ENCODE data around the gene TLL1.

Gene TLL1

DNA sequence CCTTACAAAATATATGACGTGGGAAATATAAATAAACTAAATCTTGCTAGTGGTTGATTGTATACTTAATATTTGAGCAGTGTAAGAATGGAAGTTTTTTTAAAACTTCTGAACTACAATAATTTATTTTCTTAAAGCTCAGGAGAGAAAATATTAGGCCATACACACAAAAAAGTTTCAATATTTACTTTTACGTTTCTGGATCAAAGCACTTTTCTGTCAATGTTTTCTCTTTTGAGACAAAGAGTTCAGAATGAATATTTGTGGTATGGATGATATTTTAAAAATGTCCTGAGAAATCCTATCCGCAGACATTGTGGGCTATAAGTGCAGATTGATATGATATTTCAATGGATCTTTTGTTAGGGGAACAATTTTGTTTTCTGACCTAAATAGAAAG lies 109.9 kb downstream of the TLL1 start:
- no peak for DNase-seq

DNA sequence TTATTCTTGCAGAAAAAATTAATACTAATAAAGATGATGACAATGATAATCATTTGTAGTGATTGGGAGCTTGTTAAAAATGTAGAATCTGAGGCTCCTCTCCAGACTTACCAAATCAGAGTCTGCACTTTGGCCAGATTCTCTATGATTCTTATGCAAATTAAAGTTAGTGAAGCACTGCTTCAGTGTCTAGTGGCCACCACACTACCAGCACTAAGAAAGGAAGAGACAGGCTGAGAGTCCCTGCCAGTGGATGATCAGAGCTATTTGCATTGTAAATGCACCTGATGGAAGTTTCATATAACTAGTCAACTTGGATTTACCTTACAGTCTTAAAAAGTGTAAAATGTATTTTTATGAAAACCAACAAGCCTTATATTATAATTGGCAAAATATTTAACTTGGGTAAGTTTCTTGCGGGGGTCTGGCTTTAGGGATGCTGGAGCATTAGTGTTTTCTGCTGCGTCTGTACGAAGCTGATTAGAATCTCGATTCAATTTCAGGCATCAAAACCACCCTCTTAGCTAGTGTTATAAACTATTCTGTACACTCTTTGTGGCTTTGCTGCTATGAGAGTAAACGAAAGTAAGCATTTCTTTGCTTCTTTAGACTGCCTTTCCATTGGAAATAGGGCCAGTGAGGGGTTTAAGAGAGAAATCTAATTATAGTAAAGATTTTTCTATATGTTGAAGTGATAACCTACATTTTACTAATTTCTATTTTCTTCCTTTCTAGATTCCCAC lies 114.1 kb downstream of the TLL1 start:
- no peak for DNase-seq

DNA sequence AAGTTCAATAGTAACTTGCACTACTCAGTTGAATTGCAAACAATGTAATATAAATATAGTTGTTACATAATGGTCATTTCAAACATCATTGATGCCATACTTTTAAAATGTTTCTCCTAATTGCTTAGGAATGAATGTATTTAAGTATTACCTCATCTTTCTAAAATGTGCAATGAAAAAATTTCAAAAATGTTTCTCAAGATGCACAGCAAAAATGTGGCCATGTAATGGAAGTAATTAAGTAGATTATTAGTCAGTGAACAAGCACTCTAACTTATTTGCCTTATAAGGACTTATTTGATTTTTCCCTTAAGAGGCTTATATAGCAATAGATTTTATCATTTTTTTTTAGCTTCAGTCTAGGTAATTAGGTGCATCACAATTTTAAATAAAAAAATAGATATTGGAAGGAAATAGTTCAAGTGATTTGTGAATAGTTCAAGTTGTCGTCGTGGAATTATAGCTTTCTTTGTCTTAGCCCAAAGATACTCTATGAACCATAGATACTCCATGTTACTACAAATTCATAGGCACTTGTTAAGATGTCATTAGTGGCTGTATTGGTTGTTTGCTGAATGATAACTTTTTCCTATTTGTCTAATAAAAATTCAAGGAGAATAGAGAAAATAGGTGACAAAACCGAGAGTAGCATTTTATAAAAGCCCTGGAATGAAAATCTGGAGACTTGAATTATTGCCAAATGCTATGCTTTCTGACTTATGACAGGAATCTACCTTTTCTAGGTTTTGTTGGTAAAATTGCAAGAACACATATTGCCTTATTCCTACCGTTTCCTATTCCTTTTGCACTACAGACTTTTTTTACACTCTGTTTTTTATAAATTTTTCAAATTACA lies 118.5 kb downstream of the TLL1 start:
- no peak for DNase-seq

DNA sequence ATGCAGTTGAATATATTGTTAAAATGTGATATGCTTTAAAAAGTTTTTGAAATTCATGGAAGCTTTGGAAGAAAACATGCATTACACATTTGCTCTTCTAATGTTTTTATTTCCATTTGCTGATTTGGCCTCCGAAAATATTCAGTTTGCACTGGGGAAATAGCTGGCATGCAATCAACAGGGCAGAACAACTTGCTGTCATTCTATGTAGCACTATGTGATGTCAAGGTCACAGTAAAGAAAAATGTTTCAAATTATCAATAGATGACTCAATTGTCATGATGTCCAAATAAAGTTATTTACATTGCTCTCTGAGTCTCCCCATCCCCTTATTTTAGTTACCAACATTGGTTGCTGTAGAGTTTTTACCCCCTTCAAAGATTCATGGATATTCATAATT lies 119.2 kb downstream of the TLL1 start:
- DNase-seq: no peak

DNA sequence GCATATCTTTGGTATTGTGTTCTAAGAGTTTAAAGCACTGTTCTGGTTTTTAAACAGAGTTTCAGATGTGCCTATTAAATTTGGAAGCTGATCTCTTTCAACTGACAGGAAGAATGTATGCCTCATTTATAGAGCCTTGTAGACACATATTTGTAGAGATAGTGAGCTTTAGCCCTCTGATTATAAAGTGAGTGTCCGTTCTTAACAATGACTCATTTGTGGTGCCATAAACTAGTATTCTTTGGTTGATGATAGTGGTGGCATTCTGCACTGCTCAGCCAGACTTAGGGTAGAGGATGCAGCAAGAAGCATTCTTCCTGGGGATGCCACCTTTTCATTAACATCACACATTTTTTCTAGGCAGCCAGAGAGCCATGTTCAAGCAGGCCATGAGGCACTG lies 121.7 kb downstream of the TLL1 start:
- DNase-seq: no peak

DNA sequence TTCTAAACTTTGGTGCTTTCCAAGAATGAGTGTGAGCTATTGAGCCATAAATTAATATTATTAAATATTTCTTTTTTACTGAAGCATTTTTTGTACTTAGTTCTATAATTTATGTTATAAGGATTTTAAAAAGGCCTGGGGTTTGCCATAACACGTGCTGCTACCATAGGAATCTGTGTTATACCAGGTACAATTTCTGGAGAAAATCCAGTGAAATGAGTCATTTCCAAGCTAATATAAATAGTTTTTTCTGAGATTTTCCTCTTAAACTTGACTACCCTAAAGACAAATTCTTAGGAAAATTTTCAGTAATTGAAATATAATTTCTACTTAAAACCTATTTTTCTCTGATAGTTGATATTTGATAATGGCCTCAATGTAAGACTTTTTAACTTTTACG lies 130.8 kb downstream of the TLL1 start:
- no peak for DNase-seq

DNA sequence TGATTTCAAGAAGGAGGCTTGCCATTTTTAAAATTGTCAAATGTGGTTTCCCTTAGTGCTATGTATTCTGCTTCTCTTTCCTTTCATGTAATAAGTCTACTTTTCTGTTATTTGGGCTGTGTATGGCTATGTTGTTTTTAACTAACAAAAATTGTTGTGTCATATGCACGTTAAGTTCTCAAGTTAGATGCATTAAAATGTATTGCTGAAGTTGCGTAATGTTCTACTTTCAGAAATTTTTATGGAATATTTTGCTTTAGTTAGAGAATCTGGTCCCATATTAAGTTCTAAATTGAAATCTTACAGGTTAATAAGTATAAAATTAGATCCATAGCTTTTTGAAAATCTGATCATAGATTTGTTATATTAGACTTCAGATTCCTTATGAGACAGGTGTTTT lies 133.2 kb downstream of the TLL1 start:
- no peak for DNase-seq

DNA sequence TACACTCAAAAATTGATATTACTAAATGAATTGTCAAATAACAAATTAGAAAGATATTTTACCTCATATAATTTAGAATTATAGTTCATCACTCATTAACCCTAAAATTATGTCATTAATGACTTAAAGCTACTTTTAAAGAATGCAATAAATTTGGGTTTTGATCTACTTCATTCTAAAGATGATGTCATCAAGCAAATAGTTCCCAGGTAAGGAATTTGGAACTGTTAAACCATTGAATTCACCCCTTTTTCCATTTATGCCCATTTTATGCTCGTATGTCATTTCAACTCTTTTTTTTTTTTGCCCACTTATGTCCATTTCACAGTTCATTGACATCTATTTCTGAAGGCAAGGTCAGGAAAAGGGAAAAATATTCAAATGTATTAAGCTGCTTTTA lies 135.5 kb downstream of the TLL1 start:
- DNase-seq: no peak

DNA sequence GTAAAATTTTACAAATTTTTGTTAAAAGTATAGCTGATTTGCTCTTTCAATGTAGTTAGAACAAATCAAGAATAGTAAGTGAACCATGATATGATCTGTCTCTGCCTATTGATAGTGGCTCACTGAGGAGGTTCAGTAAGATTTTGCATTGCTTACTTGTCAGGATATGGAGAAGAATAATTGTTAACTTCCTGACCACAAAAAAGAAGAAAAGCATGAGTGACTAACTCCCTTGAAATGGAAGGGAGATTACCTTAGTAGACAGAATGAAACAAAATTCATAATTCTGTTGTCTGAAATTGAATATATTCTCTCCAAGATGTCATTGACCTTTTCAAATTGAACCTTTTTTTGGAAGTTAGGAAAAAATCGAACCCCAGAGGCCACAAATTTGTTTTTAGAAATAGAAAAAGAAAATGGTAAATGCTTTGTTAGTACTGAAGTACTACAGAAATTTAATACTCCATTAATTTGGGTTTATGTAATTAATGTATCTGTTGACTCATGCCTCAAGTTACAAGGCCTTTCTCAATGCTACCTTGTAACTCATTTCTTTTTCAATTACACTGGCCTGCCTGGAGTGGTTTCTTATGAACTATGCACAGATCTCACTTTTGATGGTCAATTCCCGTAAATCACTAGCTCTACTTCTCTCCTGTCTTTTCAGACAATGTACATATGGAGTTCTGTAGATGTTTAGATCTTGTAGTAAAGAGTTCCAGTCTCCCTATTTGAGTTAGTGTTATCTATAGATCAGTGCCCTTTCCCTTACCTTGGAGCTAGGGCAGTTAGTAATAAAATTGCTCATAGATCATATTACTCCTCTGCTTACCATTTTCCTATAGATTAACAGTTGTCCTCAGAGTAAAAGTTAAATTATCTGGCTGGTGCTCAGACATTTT lies 139.3 kb downstream of the TLL1 start:
- no peak for DNase-seq

DNA sequence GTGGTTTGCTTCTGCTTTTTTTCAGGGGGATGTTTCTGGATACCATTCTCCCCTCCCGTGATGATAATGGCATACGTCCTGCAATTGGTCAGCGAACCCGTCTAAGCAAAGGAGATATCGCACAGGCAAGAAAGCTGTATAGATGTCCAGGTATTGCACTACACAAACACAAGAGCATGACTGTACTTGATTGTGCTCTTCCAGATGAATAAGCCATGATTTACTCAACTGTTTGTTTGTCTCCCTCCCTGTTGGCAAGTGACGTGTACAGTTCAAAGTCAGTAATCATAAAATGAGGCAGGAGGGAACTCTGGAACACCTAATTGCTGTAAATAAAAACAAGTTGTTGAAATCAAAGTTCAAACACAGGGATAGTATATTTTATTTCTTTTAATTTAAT lies 141.4 kb downstream of the TLL1 start:
- no peak for DNase-seq

DNA sequence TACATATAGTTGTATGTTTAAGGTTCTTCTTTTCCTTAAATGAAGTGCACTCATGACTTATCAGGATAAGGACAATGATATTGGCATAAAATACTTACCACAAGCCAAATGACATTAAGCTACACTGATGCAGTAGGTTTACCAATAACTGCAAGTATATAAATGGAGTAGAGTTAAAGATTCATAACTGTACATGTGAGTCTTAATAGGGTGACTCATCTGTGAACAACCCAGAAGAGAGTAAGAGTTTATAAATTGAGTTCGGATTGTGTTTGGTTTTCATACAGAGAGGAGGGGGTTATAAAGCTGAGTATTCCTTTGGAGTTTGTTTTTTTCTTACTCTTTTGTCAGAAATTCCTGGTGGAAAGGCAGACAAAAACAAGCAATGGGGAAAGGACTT lies 144.8 kb downstream of the TLL1 start:
- DNase-seq: no peak

- DNase-seq: no peak
These were observed 146.6 kb downstream of the TLL1 start for GRCh38 chr4:166019441-166020220.

DNA sequence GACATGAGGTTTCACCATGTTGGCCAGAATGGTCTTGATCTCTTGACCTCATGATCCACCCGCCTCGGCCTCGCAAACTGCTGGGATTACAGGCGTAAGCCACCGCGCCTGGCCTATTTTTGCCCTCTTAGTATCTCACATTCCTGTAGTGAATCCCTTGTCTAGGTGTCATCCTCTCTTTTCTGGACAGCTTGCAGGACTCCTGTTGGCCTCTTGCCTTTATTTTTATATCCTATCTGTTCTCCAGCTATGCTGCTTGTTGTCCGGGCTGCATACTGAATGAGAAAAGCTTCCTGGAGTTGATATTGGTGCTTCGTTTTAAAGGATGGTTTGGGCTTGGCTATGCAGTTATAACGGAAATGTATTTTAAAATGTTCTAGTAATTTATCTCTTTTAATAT lies 148.6 kb downstream of the TLL1 start:
- DNase-seq: no peak

- no peak for DNase-seq
These were observed 161.9 kb downstream of the TLL1 start for GRCh38 chr4:166034965-166035364.

- DNase-seq: no peak
These were observed 166.8 kb downstream of the TLL1 start for GRCh38 chr4:166039822-166040221.

- no peak for DNase-seq
These were observed 169.5 kb downstream of the TLL1 start for GRCh38 chr4:166042510-166043055.

DNA sequence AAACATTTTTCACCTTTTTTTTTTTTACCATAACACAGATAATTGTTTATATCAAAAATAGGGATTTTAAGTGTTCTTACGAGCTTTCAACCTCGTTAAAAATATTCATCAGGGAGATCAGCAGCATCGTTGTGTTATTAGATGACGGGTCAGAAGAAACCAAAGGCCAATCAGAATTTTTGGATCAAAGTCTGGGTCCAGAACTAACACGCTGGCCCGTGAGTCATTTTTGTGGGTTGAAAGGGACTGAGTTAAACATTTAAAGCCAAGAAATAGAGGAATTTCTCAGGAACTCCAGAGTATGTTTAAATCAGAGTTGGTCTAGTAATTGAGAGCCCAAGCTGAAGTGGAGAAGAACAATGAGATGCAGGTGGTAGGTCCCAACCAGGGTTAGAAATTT lies 170.8 kb downstream of the TLL1 start:
- DNase-seq: no peak

GRCh38 chr4:166044871-166045270 lies 171.8 kb downstream of the TLL1 start:
- DNase-seq: no peak

DNA sequence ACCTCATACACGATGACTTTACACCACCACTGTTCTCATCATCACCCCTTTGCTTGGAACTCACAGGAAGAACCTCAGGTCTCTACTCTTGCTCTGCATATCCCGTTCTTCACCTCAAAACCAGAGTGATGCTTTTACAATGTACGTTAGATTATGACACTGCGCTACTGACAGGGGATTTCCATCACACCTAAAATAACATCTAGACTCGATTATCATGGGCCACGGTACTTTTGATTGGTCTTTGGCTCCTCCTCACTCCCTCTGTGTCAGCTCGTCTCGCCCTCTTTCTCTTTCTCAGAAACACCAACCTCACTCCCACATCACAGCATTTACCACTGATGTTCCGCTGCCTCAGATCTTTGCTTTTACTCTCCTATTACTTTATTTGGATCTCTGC lies 172.4 kb downstream of the TLL1 start:
- no peak for DNase-seq

DNA sequence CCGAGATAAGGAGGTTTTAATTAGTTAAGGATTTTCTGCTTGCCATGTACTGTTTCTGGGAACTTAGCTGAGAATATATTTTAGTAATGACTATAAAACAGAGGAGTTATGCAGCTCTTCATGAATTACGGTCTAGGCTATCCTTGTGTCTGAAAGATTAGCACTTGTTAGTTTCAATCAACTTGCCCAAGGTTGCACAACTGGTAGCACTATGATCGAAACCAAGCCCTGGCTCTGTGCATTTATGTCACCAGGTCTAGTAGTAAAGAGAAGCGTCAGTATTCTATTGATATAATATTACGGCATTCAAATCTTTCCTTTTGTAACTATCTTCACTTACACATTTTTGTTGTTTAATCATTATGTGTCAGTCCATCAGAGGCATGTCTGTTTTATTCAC lies 176.0 kb downstream of the TLL1 start:
- DNase-seq: no peak

DNA sequence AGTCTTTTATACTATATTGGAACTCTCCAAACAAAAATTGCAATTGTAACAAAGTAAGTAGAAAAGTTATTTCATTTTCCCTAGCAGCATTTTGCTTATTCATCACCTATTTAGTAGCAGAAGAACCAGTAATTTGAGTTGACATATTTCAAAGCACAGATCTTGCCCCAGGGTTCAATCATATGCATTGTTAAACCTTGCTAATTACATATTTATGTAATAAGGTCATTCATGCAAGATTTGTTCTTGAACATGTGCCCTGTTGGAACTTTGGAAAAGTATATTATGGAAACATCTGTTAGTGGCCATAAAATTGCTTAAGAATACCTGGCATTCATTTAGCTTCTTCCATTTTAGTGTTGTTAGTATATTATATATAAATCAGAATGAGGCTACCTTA lies 191.7 kb downstream of the TLL1 start:
- DNase-seq: no peak

GRCh38 chr4:166065324-166065723 lies 192.3 kb downstream of the TLL1 start:
- DNase-seq: no peak

Measured in activated CD4-positive, alpha-beta T cell treated with anti-CD3 and anti-CD28 coated beads for 1 hour (primary cell).